ENCODE measurements around the gene ATAD3B.

Gene ATAD3B

DNA sequence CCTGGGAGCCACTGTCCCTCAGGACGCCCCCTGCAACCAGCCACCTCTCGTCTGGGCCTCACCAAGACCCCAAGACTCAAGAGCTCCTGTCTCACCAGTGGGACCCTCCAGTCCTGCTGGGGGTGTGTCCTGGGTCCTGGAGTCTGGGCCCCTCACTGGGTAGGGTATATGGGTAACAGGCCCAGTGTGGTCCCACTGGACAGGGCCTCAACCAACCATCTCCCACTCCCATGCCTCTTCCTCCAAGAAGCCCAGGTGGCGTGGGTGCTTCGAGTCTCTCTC lies 36.8 kb upstream of the ATAD3B start:
- Histone ChIP-seq H3K4me3 (IDR thresholded peaks at IDR 0.05; ENCODE audit: insufficient read depth, low read depth, low read length) (no peak overlapping the region), H3K4me1 (ENCODE audit: low read depth, poor library complexity, severe bottlenecking) (no peaks in the 10 kb centered on the region), H3K36me3 (ENCODE audit: insufficient read depth) (no peaks in the 10 kb centered on the region), H4K20me1 (ENCODE audit: insufficient read depth) (no peaks in the 10 kb centered on the region), H3K27me3 (ENCODE audit: insufficient read depth, low read depth) (peaks cover 63% of the 10 kb centered on the region), H3K79me2 (ENCODE audit: insufficient read depth, low read depth) (no peaks in the 10 kb centered on the region), H2AFZ (ENCODE audit: low read depth) (no peak overlapping the region), H3K9ac (no peak overlapping the region), H3K4me2 (no peak overlapping the region), H3K27ac (no peak overlapping the region)
- TF ChIP-seq, protein P1, sequence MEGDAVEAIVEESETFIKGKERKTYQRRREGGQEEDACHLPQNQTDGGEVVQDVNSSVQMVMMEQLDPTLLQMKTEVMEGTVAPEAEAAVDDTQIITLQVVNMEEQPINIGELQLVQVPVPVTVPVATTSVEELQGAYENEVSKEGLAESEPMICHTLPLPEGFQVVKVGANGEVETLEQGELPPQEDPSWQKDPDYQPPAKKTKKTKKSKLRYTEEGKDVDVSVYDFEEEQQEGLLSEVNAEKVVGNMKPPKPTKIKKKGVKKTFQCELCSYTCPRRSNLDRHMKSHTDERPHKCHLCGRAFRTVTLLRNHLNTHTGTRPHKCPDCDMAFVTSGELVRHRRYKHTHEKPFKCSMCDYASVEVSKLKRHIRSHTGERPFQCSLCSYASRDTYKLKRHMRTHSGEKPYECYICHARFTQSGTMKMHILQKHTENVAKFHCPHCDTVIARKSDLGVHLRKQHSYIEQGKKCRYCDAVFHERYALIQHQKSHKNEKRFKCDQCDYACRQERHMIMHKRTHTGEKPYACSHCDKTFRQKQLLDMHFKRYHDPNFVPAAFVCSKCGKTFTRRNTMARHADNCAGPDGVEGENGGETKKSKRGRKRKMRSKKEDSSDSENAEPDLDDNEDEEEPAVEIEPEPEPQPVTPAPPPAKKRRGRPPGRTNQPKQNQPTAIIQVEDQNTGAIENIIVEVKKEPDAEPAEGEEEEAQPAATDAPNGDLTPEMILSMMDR (conservative IDR thresholded peaks at IDR 0.05; ENCODE audit: low read depth, low read length) = no peak

DNA sequence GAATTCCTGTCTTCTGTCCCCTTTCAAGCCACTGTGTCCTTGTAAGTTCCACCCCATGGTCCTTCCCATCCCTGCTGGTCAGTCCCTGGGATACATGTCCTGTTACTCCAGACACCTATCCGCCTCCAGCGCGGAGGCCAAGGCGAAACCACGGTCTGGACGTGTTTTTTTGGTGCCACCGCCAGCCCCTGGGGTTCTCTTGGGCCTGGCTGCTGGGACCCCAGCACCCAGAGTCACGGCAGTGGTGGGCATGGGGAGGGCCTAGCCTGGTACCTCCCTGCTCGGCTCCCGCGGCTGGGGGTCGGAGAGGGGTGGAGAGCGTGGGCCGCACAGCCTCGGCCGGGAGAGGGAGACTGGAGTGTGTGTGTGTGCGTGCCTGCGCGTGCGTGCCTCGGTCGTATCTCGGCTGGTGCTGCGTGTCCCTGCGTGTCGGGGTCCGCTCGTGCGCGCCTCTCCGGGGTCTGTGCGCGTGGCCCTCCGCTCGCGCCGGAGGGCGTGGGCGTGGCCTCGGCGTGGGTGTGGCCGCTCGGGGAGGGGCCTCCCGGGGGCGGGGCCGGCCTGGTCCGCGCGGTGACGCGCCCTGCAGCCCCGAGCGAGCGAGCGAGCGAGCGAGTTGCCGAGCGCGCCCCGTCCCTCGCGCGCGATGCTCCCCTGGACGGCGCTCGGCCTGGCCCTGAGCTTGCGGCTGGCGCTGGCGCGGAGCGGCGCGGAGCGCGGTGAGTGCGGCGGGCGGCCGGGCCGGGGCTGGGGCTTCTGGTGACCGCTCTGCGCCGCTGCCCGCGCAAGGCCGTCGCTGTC lies 36.3 kb upstream of the ATAD3B start, which contains the start of gene VWA1:
Gene VWA1, plus strand, starts transcription at position 585 of the 798 bp plus-strand sequence. Its CDS starts 59 bp downstream, at position 644.
- Histone ChIP-seq H3K27ac (no peak within 1 kb of the TSS), H3K9ac (no peak within 1 kb of the TSS), H3K4me1 (ENCODE audit: low read depth, poor library complexity, severe bottlenecking) (no peaks in the 10 kb centered on the region), H4K20me1 (ENCODE audit: insufficient read depth) (no peaks in the 10 kb centered on the region), H3K4me3 (IDR thresholded peaks at IDR 0.05; ENCODE audit: insufficient read depth, low read depth, low read length) (no peak within 1 kb of the TSS), H2AFZ (ENCODE audit: low read depth) (no peak within 1 kb of the TSS), H3K27me3 (ENCODE audit: insufficient read depth, low read depth) (peaks cover 59% of the 10 kb centered on the region), H3K79me2 (ENCODE audit: insufficient read depth, low read depth) (no peaks in the 10 kb centered on the region), H3K4me2 (no peak within 1 kb of the TSS), H3K36me3 (ENCODE audit: insufficient read depth) (no peaks in the 10 kb centered on the region)
- TF ChIP-seq, protein P1 (conservative IDR thresholded peaks at IDR 0.05; ENCODE audit: low read depth, low read length) = no peak

DNA sequence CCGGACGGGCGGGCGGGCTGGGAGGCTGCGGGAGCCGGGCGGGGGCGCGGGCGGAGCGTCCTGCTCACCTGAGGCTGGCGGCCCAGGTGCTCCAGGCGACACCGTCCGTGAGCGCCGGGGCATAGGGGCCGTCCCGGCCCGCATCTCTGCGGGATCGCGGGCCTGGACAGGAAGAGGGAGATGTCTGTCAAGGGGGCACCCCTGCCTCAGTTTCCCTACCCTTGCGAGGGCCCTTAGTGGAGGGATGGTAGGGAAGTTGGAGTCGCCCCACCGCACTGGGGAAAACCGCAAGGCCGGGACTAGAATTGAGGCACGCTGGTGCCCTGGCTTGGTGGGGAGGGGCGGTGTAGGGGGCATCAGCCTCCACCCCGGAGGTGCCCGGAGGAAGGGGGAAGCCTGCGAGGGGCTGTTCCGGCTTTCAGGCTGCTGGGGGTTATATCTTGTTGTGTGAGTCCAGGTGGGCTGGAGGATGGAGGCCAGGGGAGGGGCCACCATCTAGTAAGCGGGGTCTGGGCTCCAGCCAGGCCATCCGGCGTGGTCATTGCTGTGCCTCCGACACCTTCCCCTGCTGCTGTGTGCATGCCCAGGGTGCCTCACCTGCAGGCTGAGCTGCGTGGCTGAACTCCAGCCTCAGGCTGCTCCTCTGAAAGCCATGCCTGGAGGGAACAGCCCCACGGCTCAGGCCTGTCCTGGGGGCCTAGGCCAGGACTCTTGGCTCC lies 35.5 kb upstream of the ATAD3B start:
- TF ChIP-seq, protein P1 (conservative IDR thresholded peaks at IDR 0.05; ENCODE audit: low read depth, low read length) = no peak
- no peak overlapping the region for H2AFZ ChIP-seq (ENCODE audit: low read depth)
- H4K20me1 ChIP-seq (ENCODE audit: insufficient read depth) = no peaks in the 10 kb centered on the region
- H3K36me3 ChIP-seq (ENCODE audit: insufficient read depth) = no peaks in the 10 kb centered on the region
- no peaks in the 10 kb centered on the region for H3K4me1 ChIP-seq (ENCODE audit: low read depth, poor library complexity, severe bottlenecking)
- peaks cover 57% of the 10 kb centered on the region for H3K27me3 ChIP-seq (ENCODE audit: insufficient read depth, low read depth)
- no peak overlapping the region for H3K9ac ChIP-seq
- no peak overlapping the region for H3K4me3 ChIP-seq (IDR thresholded peaks at IDR 0.05; ENCODE audit: insufficient read depth, low read depth, low read length)
- H3K79me2 ChIP-seq (ENCODE audit: insufficient read depth, low read depth) = no peaks in the 10 kb centered on the region
- no peak overlapping the region for H3K4me2 ChIP-seq
- H3K27ac ChIP-seq = no peak overlapping the region

DNA sequence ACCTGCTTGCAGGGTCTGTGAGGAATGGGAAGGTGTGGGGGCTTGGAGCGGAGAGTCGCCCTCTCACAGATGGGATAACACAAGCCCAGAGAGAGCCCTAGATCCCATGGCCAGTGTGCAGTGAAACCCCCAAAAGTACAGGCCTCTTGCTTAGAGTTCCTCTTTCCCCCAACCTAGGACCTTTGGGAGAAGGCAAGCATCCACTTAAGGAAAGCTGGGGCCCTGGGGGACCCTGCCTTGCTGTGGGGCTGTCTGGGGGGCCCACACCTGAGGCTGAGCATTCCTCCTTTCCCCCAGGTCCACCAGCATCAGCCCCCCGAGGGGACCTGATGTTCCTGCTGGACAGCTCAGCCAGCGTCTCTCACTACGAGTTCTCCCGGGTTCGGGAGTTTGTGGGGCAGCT lies 34.9 kb upstream of the ATAD3B start:
- Histone ChIP-seq H3K4me2 (no peak overlapping the region), H2AFZ (ENCODE audit: low read depth) (no peak overlapping the region), H3K4me3 (IDR thresholded peaks at IDR 0.05; ENCODE audit: insufficient read depth, low read depth, low read length) (no peak overlapping the region), H3K4me1 (ENCODE audit: low read depth, poor library complexity, severe bottlenecking) (no peaks in the 10 kb centered on the region), H3K9ac (no peak overlapping the region), H4K20me1 (ENCODE audit: insufficient read depth) (no peaks in the 10 kb centered on the region), H3K27me3 (ENCODE audit: insufficient read depth, low read depth) (peaks cover 53% of the 10 kb centered on the region), H3K36me3 (ENCODE audit: insufficient read depth) (no peaks in the 10 kb centered on the region), H3K79me2 (ENCODE audit: insufficient read depth, low read depth) (no peaks in the 10 kb centered on the region), H3K27ac (no peak overlapping the region)
- TF ChIP-seq, protein P1 (conservative IDR thresholded peaks at IDR 0.05; ENCODE audit: low read depth, low read length) = no peak
